NCI-H2196 (cell line): Measurements from ENCODE around the gene FBXW7.

Experiments used
- DNase-seq: peaks from one replicate; lab custom pipeline; 2025; ENCODE audit not compliant: unreplicated experiment; lab: John Stamatoyannopoulos, UW

FBXW7 gene

GRCh38 chr4:152296386-152296785, 239.5 kb downstream of the FBXW7 start:
- DNase-seq, result no peak

- DNase-seq, result no peak
Measured at GRCh38 chr4:152294765-152295164, 241.1 kb downstream of the FBXW7 start.

GRCh38 chr4:152294331-152294730, 241.6 kb downstream of the FBXW7 start:
- DNase-seq, result no peak

GRCh38 chr4:152293527-152293926, 242.4 kb downstream of the FBXW7 start:
- no peak for DNase-seq

- no peak for DNase-seq
Measured at GRCh38 chr4:152290366-152290921, 245.4 kb downstream of the FBXW7 start.

- no peak for DNase-seq
Measured at GRCh38 chr4:152289941-152290340, 246.0 kb downstream of the FBXW7 start.

GRCh38 chr4:152289541-152289940, 246.4 kb downstream of the FBXW7 start:
- DNase-seq, result no peak

- no peak for DNase-seq
Measured at GRCh38 chr4:152283801-152284470, 252.0 kb downstream of the FBXW7 start.

- no peak for DNase-seq
Measured at GRCh38 chr4:152281822-152282221, 254.1 kb downstream of the FBXW7 start.

- DNase-seq, result no peak
Measured at GRCh38 chr4:152281211-152281610, 254.7 kb downstream of the FBXW7 start.

- DNase-seq, result no peak
Measured at GRCh38 chr4:152279234-152279566, 256.7 kb downstream of the FBXW7 start.

- peak; percentile 21 for DNase-seq
Measured at GRCh38 chr4:152278505-152279233, 257.2 kb downstream of the FBXW7 start.

- DNase-seq, result no peak
Measured at GRCh38 chr4:152278172-152278504, 257.8 kb downstream of the FBXW7 start.

- no peak for DNase-seq
Measured at GRCh38 chr4:152277333-152277732, 258.6 kb downstream of the FBXW7 start.

- no peak for DNase-seq
Measured at GRCh38 chr4:152273343-152273742, 262.5 kb downstream of the FBXW7 start.
